Thymus (tissue), 11 donors: Measurements from ENCODE around the gene SOAT1. TPM values are rescaled to one million over a fixed set of nuclear protein-coding genes. Genes with fewer than 3 reads are reported as not detected.

Experiments used
- DNase-seq, 9 donors: peaks; one replicate each; pipeline ENCODE4 v3.0.0-alpha.2; 2013; ENCODE audit warnings: low spot score in 9 of 9, low read depth in 6 of 9, missing footprints in 1 of 9
- H3K27ac ChIP-seq, 2 donors: one replicate each; pipeline ENCODE4 v1.5.1; 2013; ENCODE audit warnings: control low read depth in 1 of 2, low read depth in 1 of 2, low read length in 1 of 2, mild to moderate bottlenecking in 1 of 2, moderate library complexity in 1 of 2
- H3K27me3 ChIP-seq, 2 donors: one replicate each; pipeline ENCODE4 v1.5.1; 2013; ENCODE audit warnings: low read length in 1 of 2; ENCODE audit not compliant: control insufficient read depth in 2 of 2, insufficient read depth in 1 of 2
- H3K36me3 ChIP-seq, 2 donors: one replicate each; pipeline ENCODE4 v1.5.1; 2013; ENCODE audit warnings: low read length in 1 of 2, mild to moderate bottlenecking in 1 of 2, moderate library complexity in 1 of 2; ENCODE audit not compliant: control insufficient read depth in 2 of 2, insufficient read depth in 2 of 2
- H3K4me1 ChIP-seq, 2 donors: one replicate each; pipeline ENCODE4 v1.5.1; 2013; ENCODE audit warnings: low read length in 2 of 2; ENCODE audit not compliant: control insufficient read depth in 2 of 2, insufficient read depth in 2 of 2
- H3K4me3 ChIP-seq, 2 donors: one replicate each; pipeline ENCODE4 v1.5.1; 2013; ENCODE audit warnings: low read length in 2 of 2, control low read depth in 1 of 2, mild to moderate bottlenecking in 1 of 2
- H3K9me3 ChIP-seq, 2 donors: one replicate each; pipeline ENCODE4 v1.5.1; 2013; ENCODE audit warnings: low read length in 1 of 2, mild to moderate bottlenecking in 1 of 2; ENCODE audit not compliant: control insufficient read depth in 2 of 2, insufficient read depth in 1 of 2
- WGBS: extraction: QIAGEN DNeasy Blood & Tissue Kit; methylation state at CpG from one replicate; pipeline ENCODE4 v1.1.7; 2013; 5-methylcytosine and 5-hydroxymethylcytosine counted together
- polyA plus RNA-seq: library from polyadenylated mRNA; stranded (reverse); fragments of 200-250 nt; gene quantifications from one replicate; pipeline ENCODE4 v1.2.3, GENCODE V29; 2013
- total RNA-seq: library from RNA; stranded (reverse); fragments of 120-200 nt; gene quantifications from one replicate; pipeline ENCODE4 v1.2.4, GENCODE V29; 2013
- donor health status: healthy.

Gene SOAT1
- total and polyA plus RNA-seq, 2 donors: 7.9 to 8.8 TPM

DNA sequence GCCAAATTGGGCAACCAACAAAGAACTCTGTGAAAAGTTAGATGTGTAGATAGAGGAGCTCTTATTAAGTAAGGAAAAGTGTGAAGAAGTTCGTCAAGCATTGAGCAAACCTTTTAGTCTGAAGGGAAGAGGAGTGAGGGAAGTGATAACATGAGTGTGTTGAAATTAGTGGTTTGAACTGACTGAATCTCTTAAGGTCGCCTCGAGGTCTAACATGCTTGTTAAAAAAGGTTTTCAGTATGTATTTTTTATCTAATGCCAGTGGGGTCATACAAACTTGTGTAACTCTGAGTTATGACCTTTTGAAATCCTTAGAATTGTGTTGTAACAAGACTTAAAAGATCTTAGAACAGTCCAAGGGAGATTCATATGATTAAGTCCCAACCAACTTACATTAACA is 34.1 kb downstream of the SOAT1 start:
- no peak for DNase-seq
- H3K27ac ChIP-seq: no peak overlapping the region
- no peaks in the 10 kb centered on the region for H3K9me3 ChIP-seq
- H3K4me1 ChIP-seq: no peaks in the 10 kb centered on the region
- H3K36me3 ChIP-seq: peaks cover 0 to 3% of the 10 kb centered on the region in 2 donors
- 88% methylated on average over 3 of the region's 3 CpGs for WGBS
- H3K27me3 ChIP-seq: no peaks in the 10 kb centered on the region
- no peak overlapping the region for H3K4me3 ChIP-seq

DNA sequence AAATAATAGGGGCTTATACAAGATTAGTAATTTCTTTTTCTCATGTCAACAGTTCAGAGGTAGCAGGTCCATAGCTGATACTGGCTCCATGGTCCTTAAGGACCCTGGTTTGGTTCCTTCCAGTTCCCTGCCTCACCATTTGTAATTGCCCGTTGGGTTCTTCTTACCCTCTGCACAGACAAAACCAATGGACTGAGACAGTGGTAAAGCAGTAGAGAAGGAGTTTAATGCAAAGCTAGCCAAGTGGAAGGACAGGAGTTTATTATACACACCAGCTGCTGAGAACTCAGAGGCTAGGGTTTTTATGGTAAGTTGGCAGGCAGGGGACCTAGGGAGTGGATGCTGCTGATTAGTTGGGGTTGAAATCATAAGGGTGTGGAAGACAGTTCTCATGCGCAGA is 36.3 kb downstream of the SOAT1 start:
- WGBS: 74% methylated on average over 2 of the region's 2 CpGs
- peaks cover 0 to 3% of the 10 kb centered on the region in 2 donors for H3K36me3 ChIP-seq

DNA sequence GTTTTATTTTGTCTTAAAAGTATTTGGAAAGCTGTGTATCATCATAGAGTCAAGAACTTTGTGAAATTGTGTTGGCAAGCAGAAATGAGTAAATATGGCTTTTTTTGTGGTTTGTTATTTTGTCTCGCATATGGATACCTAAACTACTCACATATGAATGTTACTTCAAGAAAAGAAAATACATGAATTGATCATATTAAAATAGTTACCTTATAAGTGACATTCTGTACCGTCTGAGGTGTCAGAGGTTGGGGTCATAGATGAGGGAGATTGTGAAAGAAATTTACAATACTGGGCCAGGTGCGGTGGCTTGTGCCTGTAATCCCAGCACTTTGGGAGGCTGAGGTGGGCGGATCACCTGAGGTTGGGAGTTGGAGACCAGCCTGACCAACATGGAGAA is 40.8 kb downstream of the SOAT1 start:
- Histone ChIP-seq H3K9me3 (no peaks in the 10 kb centered on the region), H3K36me3 (peaks cover 0 to 3% of the 10 kb centered on the region in 2 donors), H3K4me3 (no peak overlapping the region), H3K27ac (no peak overlapping the region), H3K4me1 (no peaks in the 10 kb centered on the region), H3K27me3 (no peaks in the 10 kb centered on the region)
- WGBS: over 99% methylated on average over 4 of the region's 4 CpGs
- no peak for DNase-seq

More for the DNA sequence above, 36.3 kb downstream of the SOAT1 start:
- Histone ChIP-seq H3K27me3 (no peaks in the 10 kb centered on the region), H3K27ac (no peak overlapping the region), H3K9me3 (no peaks in the 10 kb centered on the region), H3K4me3 (no peak overlapping the region), H3K4me1 (no peaks in the 10 kb centered on the region)
- DNase-seq: no peak

GRCh38 chr1:179337288-179337687 is 43.7 kb downstream of the SOAT1 start:
- Histone ChIP-seq H3K4me3 (no peak overlapping the region), H3K27me3 (no peaks in the 10 kb centered on the region), H3K27ac (no peak overlapping the region), H3K9me3 (no peaks in the 10 kb centered on the region), H3K36me3 (peaks cover 0 to 4% of the 10 kb centered on the region in 2 donors), H3K4me1 (no peaks in the 10 kb centered on the region)
- WGBS: 96% methylated on average over 2 of the region's 2 CpGs
- no peak for DNase-seq

DNA sequence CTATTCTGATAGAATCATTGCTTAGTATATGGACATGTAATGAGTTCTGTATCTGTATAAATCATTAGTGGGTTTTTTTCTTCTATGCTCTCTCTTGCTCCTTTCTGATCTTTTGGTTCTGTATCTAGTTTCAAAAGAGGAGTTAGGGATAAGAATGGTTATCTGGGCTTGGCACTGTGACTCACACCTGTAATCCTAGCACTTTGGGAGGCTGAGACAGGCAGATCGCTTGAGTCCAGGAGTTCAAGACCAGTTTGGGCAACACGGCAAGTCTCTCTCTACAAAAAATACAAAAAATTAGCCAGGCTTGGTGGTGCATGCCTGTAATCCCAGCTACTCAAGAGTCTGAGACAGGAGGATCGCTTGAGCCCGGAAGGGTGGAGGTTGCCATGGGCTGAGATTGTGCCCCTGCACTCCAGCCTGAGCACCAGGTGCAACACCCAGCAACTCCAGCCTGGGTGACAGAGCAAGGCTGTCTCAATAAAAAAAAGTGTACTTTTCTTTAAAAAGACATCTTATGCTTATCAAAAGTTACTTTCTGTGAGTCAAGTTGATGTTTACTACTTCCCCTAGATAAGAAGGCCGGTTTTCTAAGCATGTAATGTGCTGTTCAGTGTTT is 44.5 kb downstream of the SOAT1 start:
- H3K4me1 ChIP-seq: no peaks in the 10 kb centered on the region
- peaks cover 0 to 4% of the 10 kb centered on the region in 2 donors for H3K36me3 ChIP-seq
- H3K27me3 ChIP-seq: no peaks in the 10 kb centered on the region
- DNase-seq: no peak
- H3K27ac ChIP-seq: no peak overlapping the region
- H3K9me3 ChIP-seq: no peaks in the 10 kb centered on the region
- WGBS: 98% methylated on average over 5 of the region's 5 CpGs
- no peak overlapping the region for H3K4me3 ChIP-seq

GRCh38 chr1:179340918-179341317 is 47.3 kb downstream of the SOAT1 start:
- Histone ChIP-seq H3K27me3 (no peaks in the 10 kb centered on the region), H3K36me3 (peaks cover 0 to 11% of the 10 kb centered on the region in 2 donors), H3K4me3 (no peak overlapping the region), H3K27ac (no peak overlapping the region), H3K9me3 (no peaks in the 10 kb centered on the region), H3K4me1 (no peaks in the 10 kb centered on the region)
- DNase-seq: no peak
- 94% methylated on average over 5 of the region's 5 CpGs for WGBS

- no peaks in the 10 kb centered on the region for H3K4me1 ChIP-seq
- no peaks in the 10 kb centered on the region for H3K9me3 ChIP-seq
- WGBS: 95% methylated on average over 4 of the region's 4 CpGs
- peaks cover 0 to 11% of the 10 kb centered on the region in 2 donors for H3K36me3 ChIP-seq
- no peaks in the 10 kb centered on the region for H3K27me3 ChIP-seq
- DNase-seq: no peak
- no peak overlapping the region for H3K27ac ChIP-seq
- H3K4me3 ChIP-seq: no peak overlapping the region
Measured at GRCh38 chr1:179341943-179342547, 48.4 kb downstream of the SOAT1 start.

GRCh38 chr1:179342740-179343404 is 49.3 kb downstream of the SOAT1 start:
- DNase-seq: no peak
- no peak overlapping the region for H3K27ac ChIP-seq
- WGBS: 98% methylated on average over 4 of the region's 4 CpGs
- peaks cover 0 to 11% of the 10 kb centered on the region in 2 donors for H3K36me3 ChIP-seq
- H3K27me3 ChIP-seq: no peaks in the 10 kb centered on the region
- H3K4me1 ChIP-seq: no peaks in the 10 kb centered on the region
- H3K4me3 ChIP-seq: no peak overlapping the region
- no peaks in the 10 kb centered on the region for H3K9me3 ChIP-seq

DNA sequence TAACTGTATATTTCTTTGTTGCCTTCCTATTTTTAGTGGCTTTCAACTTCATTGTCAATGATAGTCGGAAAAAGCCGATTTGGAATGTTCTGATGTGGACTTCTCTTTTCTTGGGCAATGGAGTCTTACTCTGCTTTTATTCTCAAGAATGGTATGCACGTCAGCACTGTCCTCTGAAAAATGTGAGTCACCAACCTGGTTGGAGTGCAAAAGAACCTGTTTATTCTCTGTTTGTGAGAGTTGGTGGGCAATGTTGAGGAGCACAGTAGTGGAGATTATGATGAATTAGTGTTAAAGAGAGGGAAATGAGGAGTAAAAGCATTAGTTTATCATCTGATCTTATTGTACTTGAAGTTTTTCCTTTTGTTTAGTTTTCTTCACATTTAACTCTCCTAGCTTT is 57.7 kb downstream of the SOAT1 start:
- 97% methylated on average over 3 of the region's 3 CpGs for WGBS
- H3K4me3 ChIP-seq: no peak overlapping the region
- H3K27me3 ChIP-seq: no peaks in the 10 kb centered on the region
- no peak overlapping the region for H3K27ac ChIP-seq
- H3K4me1 ChIP-seq: no peaks in the 10 kb centered on the region
- peaks cover 0 to 8% of the 10 kb centered on the region in 2 donors for H3K36me3 ChIP-seq
- DNase-seq: no peak
- H3K9me3 ChIP-seq: no peaks in the 10 kb centered on the region
